ENCODE data around the gene SPIB.

Gene SPIB

DNA sequence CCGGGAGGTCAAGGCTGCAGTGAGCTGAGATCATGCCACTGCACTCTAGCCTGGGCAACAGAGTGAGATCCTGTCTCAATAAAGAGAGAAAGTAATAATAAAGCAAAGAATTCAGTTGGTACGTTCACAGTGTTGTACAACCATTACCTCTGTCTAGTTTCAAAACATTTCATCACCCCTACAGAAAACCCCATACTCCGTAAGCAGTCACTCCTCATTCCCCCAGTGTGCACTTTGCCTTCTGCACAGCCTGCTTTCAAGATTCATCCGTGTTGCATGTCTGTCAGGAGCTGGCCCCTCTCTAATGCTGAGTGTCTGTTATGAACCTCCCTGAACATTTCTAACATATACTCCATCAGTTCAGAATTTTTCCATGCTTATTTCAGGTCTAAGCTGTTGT lies 25.1 kb upstream of the SPIB start:
- Histone ChIP-seq H3K4me2 (ENCODE audit: low read depth, low read length, poor library complexity, severe bottlenecking) (no peak overlapping the region), H3K9me3 (ENCODE audit: insufficient read depth, low read depth, low read length) (no peaks in the 10 kb centered on the region), H3K4me3 (ENCODE audit: low read length, poor library complexity, severe bottlenecking) (no peak overlapping the region), H3K79me2 (ENCODE audit: insufficient read depth, low read length) (peaks cover 32% of the 10 kb centered on the region; the same call in 1 of the 2 replicates), H3K36me3 (ENCODE audit: insufficient read depth, low read length) (peaks cover 6% of the 10 kb centered on the region; the same call in 1 of the 2 replicates), H2AFZ (ENCODE audit: low read length) (no peak overlapping the region), H3K9me2 (replicated peaks; ENCODE audit: low read depth, low read length) (no peaks in the 10 kb centered on the region), H3K27me3 (ENCODE audit: insufficient read depth, low read length, poor library complexity, severe bottlenecking) (no peaks in the 10 kb centered on the region), H3K9ac (ENCODE audit: low read depth, low read length, poor library complexity, severe bottlenecking) (no peak overlapping the region), H3F3A (ENCODE audit: low read depth) (no peaks in the 10 kb centered on the region), H4K20me1 (ENCODE audit: insufficient read depth, low read length, poor library complexity, severe bottlenecking) (peaks cover 5% of the 10 kb centered on the region), H3K4me1 (ENCODE audit: insufficient read depth, low read length, poor library complexity, severe bottlenecking) (no peaks in the 10 kb centered on the region)
- no peak for TF ChIP-seq EZH2phosphoT487 (IDR thresholded peaks at IDR 0.05; ENCODE audit: borderline replicate concordance)
- TF ChIP-seq CTCF (conservative IDR thresholded peaks at IDR 0.05; ENCODE audit: low read length) = no peak

- no peak overlapping the region for H2AFZ ChIP-seq (ENCODE audit: low read length)
- TF ChIP-seq CTCF (conservative IDR thresholded peaks at IDR 0.05; ENCODE audit: low read length) = no peak
- no peak for TF ChIP-seq EZH2phosphoT487 (IDR thresholded peaks at IDR 0.05; ENCODE audit: borderline replicate concordance)
- no peaks in the 10 kb centered on the region for H3F3A ChIP-seq (ENCODE audit: low read depth)
- peaks cover 3% of the 10 kb centered on the region for H4K20me1 ChIP-seq (ENCODE audit: insufficient read depth, low read length, poor library complexity, severe bottlenecking)
- no peaks in the 10 kb centered on the region for H3K9me3 ChIP-seq (ENCODE audit: insufficient read depth, low read depth, low read length)
- no peaks in the 10 kb centered on the region for H3K9me2 ChIP-seq (replicated peaks; ENCODE audit: low read depth, low read length)
- no peak overlapping the region for H3K4me2 ChIP-seq (ENCODE audit: low read depth, low read length, poor library complexity, severe bottlenecking)
- H3K4me1 ChIP-seq (ENCODE audit: insufficient read depth, low read length, poor library complexity, severe bottlenecking) = no peaks in the 10 kb centered on the region
- no peak overlapping the region for H3K4me3 ChIP-seq (ENCODE audit: low read length, poor library complexity, severe bottlenecking)
- no peak overlapping the region for H3K9ac ChIP-seq (ENCODE audit: low read depth, low read length, poor library complexity, severe bottlenecking)
- H3K79me2 ChIP-seq (ENCODE audit: insufficient read depth, low read length) = peaks cover 28% of the 10 kb centered on the region; the same call in 1 of the 2 replicates
- peaks cover 8% of the 10 kb centered on the region; the same call in 1 of the 2 replicates for H3K36me3 ChIP-seq (ENCODE audit: insufficient read depth, low read length)
- H3K27me3 ChIP-seq (ENCODE audit: insufficient read depth, low read length, poor library complexity, severe bottlenecking) = no peaks in the 10 kb centered on the region
These were observed 24.7 kb upstream of the SPIB start for GRCh38 chr19:50394017-50394416.

- Histone ChIP-seq H3K36me3 (ENCODE audit: insufficient read depth, low read length) (peaks cover 24% of the 10 kb centered on the region; the same call in 1 of the 2 replicates), H3K79me2 (ENCODE audit: insufficient read depth, low read length) (peaks cover 5% of the 10 kb centered on the region; the same call in 1 of the 2 replicates)
These were observed 19.9 kb upstream of the SPIB start for GRCh38 chr19:50398675-50399367.

More at GRCh38 chr19:50398675-50399367, 19.9 kb upstream of the SPIB start:
- Histone ChIP-seq H2AFZ (ENCODE audit: low read length) (no peak overlapping the region), H3K4me2 (ENCODE audit: low read depth, low read length, poor library complexity, severe bottlenecking) (no peak overlapping the region), H3K27me3 (ENCODE audit: insufficient read depth, low read length, poor library complexity, severe bottlenecking) (no peaks in the 10 kb centered on the region), H3K9ac (ENCODE audit: low read depth, low read length, poor library complexity, severe bottlenecking) (no peak overlapping the region), H3K9me3 (ENCODE audit: insufficient read depth, low read depth, low read length) (no peaks in the 10 kb centered on the region), H4K20me1 (ENCODE audit: insufficient read depth, low read length, poor library complexity, severe bottlenecking) (no peaks in the 10 kb centered on the region), H3F3A (ENCODE audit: low read depth) (no peaks in the 10 kb centered on the region), H3K4me3 (ENCODE audit: low read length, poor library complexity, severe bottlenecking) (no peak overlapping the region), H3K4me1 (ENCODE audit: insufficient read depth, low read length, poor library complexity, severe bottlenecking) (no peaks in the 10 kb centered on the region), H3K9me2 (replicated peaks; ENCODE audit: low read depth, low read length) (no peaks in the 10 kb centered on the region)
- no peak for TF ChIP-seq EZH2phosphoT487 (IDR thresholded peaks at IDR 0.05; ENCODE audit: borderline replicate concordance)
- TF ChIP-seq CTCF (conservative IDR thresholded peaks at IDR 0.05; ENCODE audit: low read length) = no peak

Measured in Loucy (cell line).